ENCODE data around the gene PRSS2. TPM values are rescaled to one million over a fixed set of nuclear protein-coding genes. Genes with fewer than 3 reads are reported as not detected.

The PRSS2 gene
- total RNA-seq, 2 experiments from 2014 or later: not detected

DNA sequence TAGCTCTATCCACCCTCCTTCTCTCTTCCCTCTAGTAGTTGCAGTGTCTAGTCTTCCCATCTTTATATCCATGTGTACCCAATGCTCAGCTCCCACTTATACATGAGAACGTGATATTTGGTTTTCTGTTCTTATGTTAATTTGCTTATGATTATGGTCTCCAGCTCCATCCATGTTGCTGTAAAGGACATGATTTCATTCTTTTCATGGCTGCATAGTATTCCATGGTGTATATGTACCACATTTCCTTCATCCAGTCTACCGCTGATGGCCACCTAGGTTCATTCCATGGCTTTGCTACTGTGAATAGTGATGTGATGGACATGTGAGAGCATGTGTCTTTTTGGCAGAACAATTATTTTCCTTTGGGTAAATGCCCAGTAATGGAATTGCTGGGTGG lies 6.5 kb downstream of the PRSS2 start:
- no peaks in the 10 kb centered on the region for H3K36me3 ChIP-seq (ENCODE audit: insufficient read depth, low read length)
- intact Hi-C loops (cut with DNase I, micrococcal nuclease): no loop called here
- no peak overlapping the region for H3K4me3 ChIP-seq (ENCODE audit: low read length)
- Mint-ChIP-seq H3K27ac (no peak overlapping the region), H3K27me3 (no peaks in the 10 kb centered on the region), H3K4me3 (no peak overlapping the region), H3K36me3 (ENCODE audit: low read depth) (no peaks in the 10 kb centered on the region), H3K9me3 (no peaks in the 10 kb centered on the region), H3K4me1 (ENCODE audit: low read depth) (no peaks in the 10 kb centered on the region)
- TF ChIP-seq, protein P1, sequence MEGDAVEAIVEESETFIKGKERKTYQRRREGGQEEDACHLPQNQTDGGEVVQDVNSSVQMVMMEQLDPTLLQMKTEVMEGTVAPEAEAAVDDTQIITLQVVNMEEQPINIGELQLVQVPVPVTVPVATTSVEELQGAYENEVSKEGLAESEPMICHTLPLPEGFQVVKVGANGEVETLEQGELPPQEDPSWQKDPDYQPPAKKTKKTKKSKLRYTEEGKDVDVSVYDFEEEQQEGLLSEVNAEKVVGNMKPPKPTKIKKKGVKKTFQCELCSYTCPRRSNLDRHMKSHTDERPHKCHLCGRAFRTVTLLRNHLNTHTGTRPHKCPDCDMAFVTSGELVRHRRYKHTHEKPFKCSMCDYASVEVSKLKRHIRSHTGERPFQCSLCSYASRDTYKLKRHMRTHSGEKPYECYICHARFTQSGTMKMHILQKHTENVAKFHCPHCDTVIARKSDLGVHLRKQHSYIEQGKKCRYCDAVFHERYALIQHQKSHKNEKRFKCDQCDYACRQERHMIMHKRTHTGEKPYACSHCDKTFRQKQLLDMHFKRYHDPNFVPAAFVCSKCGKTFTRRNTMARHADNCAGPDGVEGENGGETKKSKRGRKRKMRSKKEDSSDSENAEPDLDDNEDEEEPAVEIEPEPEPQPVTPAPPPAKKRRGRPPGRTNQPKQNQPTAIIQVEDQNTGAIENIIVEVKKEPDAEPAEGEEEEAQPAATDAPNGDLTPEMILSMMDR (IDR thresholded peaks at IDR 0.05): no peak
- no peak overlapping the region for H3K27ac ChIP-seq (ENCODE audit: low read depth in 1 of 2, low read length in 2 of 2)
- CTCF ChIA-PET: no interaction called here
- H3K4me1 ChIP-seq (ENCODE audit: insufficient read depth, low read length): no peaks in the 10 kb centered on the region
- H3K27me3 ChIP-seq (ENCODE audit: control insufficient read depth in 1 of 2, insufficient read depth in 2 of 2, low read length in 2 of 2): no peaks in the 10 kb centered on the region
- H3K9me3 ChIP-seq (ENCODE audit: control insufficient read depth in 1 of 2, insufficient read depth in 1 of 2, low read length in 2 of 2): no peaks in the 10 kb centered on the region
- POLR2A ChIA-PET: no interaction called here
- ATAC-seq (ENCODE audit: poor library complexity) (no peak), DNase-seq (no peak)

DNA sequence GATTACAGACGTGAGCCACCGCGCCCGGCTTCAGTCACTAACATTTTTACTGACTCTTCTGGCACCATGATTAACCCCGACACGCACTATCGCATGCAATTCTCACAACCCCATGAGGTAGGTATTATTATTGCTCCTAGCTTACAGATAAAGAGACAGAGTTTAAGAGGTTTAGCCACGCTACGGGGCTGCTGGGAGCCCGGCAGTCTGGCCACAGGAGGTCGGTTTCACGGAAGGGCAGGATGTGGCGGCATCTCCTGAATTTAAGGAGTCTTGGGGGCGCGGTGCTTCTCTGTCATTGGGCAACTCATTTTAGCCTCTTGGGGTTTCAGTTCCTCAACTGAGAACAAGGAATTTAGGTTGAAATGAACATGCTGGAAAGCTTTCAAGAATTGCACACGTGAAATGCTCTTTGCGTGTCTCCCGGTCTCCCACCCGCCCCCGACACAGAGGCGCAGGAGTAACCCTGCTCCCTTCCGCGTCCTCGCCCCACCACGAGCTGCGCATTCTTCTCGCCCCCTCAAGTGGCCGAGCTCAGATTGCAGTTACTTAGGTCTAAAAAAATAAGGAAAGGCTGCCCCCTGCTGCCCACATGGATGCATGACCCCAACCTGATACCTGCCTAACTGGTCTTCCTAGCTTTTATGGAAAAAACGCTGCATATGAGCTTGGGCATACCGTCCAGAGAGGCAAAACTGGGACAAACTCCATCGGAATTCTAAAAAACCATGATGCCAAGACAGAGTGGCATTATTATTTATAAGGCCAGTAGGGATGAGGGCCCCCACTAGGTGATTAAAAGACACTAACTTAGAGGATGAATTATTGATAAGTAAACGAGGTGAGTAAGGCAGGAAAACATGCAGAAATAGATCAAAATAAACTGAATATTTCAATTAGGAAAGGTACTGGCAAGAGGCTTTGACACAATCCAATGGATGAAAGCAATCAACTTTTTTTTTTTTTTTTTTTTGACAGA lies 12.4 kb downstream of the PRSS2 start:
- ChIA-PET CTCF (interaction anchor here (0.6 to 2.1 kb wide), 23 partner anchors 13 to 179 kb away, joined by 3 to 56 read pairs (median 4); no protein-coding TSS in a partner anchor), POLR2A (interaction anchor here (0.6 to 22.8 kb wide), 18 partner anchors 24 to 206 kb away, joined by 3 to 5733 read pairs (median 5); no protein-coding TSS in a partner anchor)
- peaks cover 13% of the 10 kb centered on the region for H3K4me1 ChIP-seq (ENCODE audit: insufficient read depth, low read length)
- H3K27ac ChIP-seq (ENCODE audit: low read depth in 1 of 2, low read length in 2 of 2): no peak overlapping the region
- no peaks in the 10 kb centered on the region for H3K9me3 Mint-ChIP-seq
- peak overlapping the region; percentile 91 for H3K4me3 Mint-ChIP-seq
- no peaks in the 10 kb centered on the region for H3K27me3 Mint-ChIP-seq
- peaks cover 22% of the 10 kb centered on the region for H3K4me1 Mint-ChIP-seq (ENCODE audit: low read depth)
- H3K36me3 Mint-ChIP-seq (ENCODE audit: low read depth): peaks cover 23% of the 10 kb centered on the region
- peak overlapping the region; percentile 98 for H3K27ac Mint-ChIP-seq
- H3K36me3 ChIP-seq (ENCODE audit: insufficient read depth, low read length): peaks cover 7% of the 10 kb centered on the region
- DNase-seq (peak; percentile 62 to 90 (median 74)), ATAC-seq (ENCODE audit: poor library complexity) (peak; percentile 43)
- intact Hi-C loops (cut with DNase I, micrococcal nuclease): loop anchor here (1.0 to 5.0 kb wide), 4 partner anchors 71 to 151 kb away; no protein-coding TSS in a partner anchor
- TF ChIP-seq, protein P1 (IDR thresholded peaks at IDR 0.05): peak; percentile 74
- no peaks in the 10 kb centered on the region for H3K9me3 ChIP-seq (ENCODE audit: control insufficient read depth in 1 of 2, insufficient read depth in 1 of 2, low read length in 2 of 2)
- no peaks in the 10 kb centered on the region for H3K27me3 ChIP-seq (ENCODE audit: control insufficient read depth in 1 of 2, insufficient read depth in 2 of 2, low read length in 2 of 2)
- H3K4me3 ChIP-seq (ENCODE audit: low read length): peak overlapping the region; percentile 54

DNA sequence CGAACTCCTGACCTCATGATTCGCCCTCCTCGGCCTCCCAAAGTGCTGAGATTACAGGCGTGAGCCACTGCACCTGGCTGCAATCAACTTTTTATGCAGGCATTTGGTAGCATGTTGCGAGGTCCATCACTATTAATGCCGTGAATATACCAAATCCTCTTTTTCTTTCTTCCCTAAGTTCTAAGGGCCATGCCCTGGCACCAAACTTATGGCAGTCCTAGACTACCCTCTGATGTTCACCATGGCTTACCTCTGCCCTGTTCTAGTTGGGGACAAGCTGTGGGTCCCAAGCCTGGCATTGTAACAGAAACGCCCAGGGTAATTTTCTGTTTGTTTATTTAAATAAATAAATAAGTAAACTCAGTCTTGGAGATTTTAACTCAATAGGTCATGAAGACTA lies 13.3 kb downstream of the PRSS2 start:
- intact Hi-C loops (cut with DNase I, micrococcal nuclease): loop anchor here (5.0 kb wide), 1 partner anchor 72 kb away; no protein-coding TSS in a partner anchor
- Mint-ChIP-seq H3K4me1 (ENCODE audit: low read depth) (peaks cover 22% of the 10 kb centered on the region), H3K4me3 (peak overlapping the region; percentile 15), H3K27me3 (no peaks in the 10 kb centered on the region), H3K36me3 (ENCODE audit: low read depth) (peaks cover 32% of the 10 kb centered on the region), H3K27ac (peak overlapping the region; percentile 98), H3K9me3 (no peaks in the 10 kb centered on the region)
- ChIA-PET CTCF (interaction anchor here (0.7 to 2.5 kb wide), 7 partner anchors 25 to 152 kb away, joined by 3 to 56 read pairs (median 8); no protein-coding TSS in a partner anchor), POLR2A (interaction anchor here (0.6 to 22.8 kb wide), 10 partner anchors 23 to 153 kb away, joined by 3 to 5733 read pairs (median 6); no protein-coding TSS in a partner anchor)
- peak in 3 of 14 experiments; percentile 2 to 23 (median 15) for DNase-seq
- Histone ChIP-seq H3K4me1 (ENCODE audit: insufficient read depth, low read length) (peaks cover 13% of the 10 kb centered on the region), H3K9me3 (ENCODE audit: control insufficient read depth in 1 of 2, insufficient read depth in 1 of 2, low read length in 2 of 2) (no peaks in the 10 kb centered on the region), H3K27me3 (ENCODE audit: control insufficient read depth in 1 of 2, insufficient read depth in 2 of 2, low read length in 2 of 2) (no peaks in the 10 kb centered on the region), H3K36me3 (ENCODE audit: insufficient read depth, low read length) (peaks cover 16% of the 10 kb centered on the region), H3K27ac (ENCODE audit: low read depth in 1 of 2, low read length in 2 of 2) (peak overlapping the region; percentile 53 to 92), H3K4me3 (ENCODE audit: low read length) (no peak overlapping the region)
- ATAC-seq (ENCODE audit: poor library complexity): no peak
- TF ChIP-seq, protein P1 (IDR thresholded peaks at IDR 0.05): no peak
